Skin epidermis (tissue), 12 donors: ENCODE measurements around the gene TOX4.
A peak's percentile ranks its signal among the peaks of the same experiment; 100 is the strongest.
"Not testable (repeated sequence)": the region's sequence is repeated elsewhere in the genome, so short reads cannot be mapped to it uniquely, and the experiment has no call there.

ENCODE experiments used
- H3K27ac ChIP-seq, 21 experiments: fragments of 200-600 bp; sonication (generic) in 11 of 21; one replicate each; pipeline ENCODE4 v1.5.0; 2020; ENCODE audit warnings: mild to moderate bottlenecking in 3 of 21, inconsistent platforms in 2 of 21, moderate library complexity in 2 of 21
- H3K4me3 ChIP-seq, 7 experiments: fragments of 200-600 bp; sonication (generic) in 2 of 7; one replicate each; pipeline ENCODE4 v1.5.0; 2020; ENCODE audit warnings: inconsistent platforms in 2 of 7, mild to moderate bottlenecking in 2 of 7, moderate library complexity in 1 of 7

The TOX4 gene

GRCh38 chr14:21528381-21529348, 51.7 kb downstream of the TOX4 start:
- H3K27ac ChIP-seq: no peak overlapping the region
- H3K4me3 ChIP-seq: no peak overlapping the region

DNA sequence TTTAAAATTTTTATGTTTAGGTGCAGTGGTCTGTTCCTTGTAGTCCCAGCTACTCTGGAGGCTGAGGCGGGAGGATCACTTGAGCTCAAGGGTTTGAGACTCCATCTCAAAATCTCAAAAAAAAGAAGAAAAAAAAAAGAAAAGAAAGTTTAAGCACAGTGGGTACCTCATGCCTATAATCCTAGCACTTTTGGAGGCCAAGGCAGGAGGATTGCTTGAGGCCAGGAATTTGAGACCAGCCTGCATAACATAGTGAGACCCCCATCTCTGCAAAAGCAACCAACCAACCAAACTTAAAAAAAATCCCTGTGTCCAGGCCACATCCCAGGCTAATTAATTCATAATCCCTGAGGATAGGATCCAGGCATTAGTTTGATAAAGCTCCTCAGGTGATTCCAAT, 52.5 kb downstream of the TOX4 start:
- H3K27ac ChIP-seq: no peak overlapping the region
- H3K4me3 ChIP-seq: no peak overlapping the region

GRCh38 chr14:21533294-21533693, 56.3 kb downstream of the TOX4 start:
- Histone ChIP-seq H3K27ac (no peak overlapping the region), H3K4me3 (no peak overlapping the region)

DNA sequence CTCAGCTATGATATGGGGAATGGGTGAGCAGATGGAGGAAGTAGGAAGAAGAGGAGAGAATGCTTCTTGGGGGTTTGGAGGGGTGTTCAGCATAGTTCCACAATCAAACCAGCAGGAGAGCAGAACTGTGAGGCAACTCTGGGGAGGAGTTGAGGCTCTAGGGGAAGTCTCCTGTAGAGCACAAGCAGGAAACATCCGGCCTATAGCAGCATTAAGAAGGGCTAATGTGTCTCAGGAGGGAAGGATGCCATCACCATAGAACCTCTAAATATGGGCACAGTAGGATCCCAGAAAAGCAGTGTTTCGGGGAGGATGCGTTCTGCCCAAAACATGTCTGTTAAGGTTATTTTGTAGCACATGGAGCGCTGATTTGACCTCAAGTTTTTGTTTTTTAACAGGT, 57.6 kb downstream of the TOX4 start:
- Histone ChIP-seq H3K27ac (no peak overlapping the region), H3K4me3 (no peak overlapping the region)

DNA sequence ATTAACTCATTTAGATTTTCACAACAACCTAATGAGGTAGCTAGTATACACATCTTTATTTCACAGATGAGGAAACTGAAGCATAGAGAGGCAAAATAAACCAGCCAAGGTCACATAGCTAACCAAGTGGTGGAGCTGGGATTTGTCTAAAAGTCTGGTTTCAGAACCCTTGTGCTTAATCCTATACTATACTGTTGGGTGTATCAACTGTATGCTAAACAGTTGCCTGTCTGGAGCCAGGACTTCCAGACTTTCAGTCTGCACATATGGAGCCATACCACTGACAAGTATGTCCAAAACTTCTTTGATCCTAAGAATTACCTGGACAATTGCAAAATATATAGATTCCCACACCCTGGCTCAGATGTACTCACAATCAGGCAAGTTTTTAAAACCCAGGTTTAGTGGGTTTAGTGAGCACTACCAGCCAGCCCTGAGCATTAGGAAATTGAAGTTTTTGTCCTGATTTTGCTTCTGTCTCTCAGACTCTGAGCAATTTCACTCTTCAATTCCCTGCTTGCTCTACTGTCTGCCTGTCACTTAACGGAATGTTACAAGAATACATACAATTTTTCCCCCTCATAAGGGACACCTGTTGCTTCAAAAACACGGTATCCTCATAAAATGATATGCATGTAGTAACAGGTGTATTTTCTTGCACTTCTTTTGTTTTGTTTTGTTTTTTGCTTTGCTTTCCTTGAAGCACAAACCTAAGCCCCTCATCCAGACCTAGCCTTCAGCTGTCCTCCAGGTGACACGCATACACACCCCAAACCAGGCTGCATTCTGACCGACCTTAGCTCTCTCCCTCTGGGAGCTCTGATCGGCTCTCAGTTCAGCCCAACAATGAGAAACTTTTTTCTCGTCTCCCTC, 58.8 kb downstream of the TOX4 start:
- no peak overlapping the region for H3K27ac ChIP-seq
- H3K4me3 ChIP-seq: no peak overlapping the region

GRCh38 chr14:21536418-21537089, 59.6 kb downstream of the TOX4 start:
- no peak overlapping the region for H3K27ac ChIP-seq
- H3K4me3 ChIP-seq: peak overlapping the region in 2 of 7 experiments; percentile 12 to 22

DNA sequence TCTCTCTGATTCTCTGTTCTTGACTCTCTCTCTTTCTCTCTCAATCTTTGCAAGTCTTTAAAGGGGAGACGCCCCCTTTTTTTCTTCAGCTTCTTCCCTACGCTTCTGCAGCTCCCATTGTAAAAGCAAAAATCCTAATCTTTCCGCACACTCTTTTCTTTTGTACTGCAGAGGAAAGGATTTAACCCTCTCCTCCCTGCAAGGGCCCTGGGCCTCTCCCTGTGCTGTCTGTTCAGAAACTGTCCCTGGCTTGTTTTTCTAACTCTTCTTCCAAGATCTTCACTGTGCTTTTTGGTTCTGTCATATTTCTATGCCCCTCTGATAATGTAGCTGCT, 60.1 kb downstream of the TOX4 start:
- Histone ChIP-seq H3K27ac (no peak overlapping the region), H3K4me3 (peak overlapping the region in 1 of 7 experiments; percentile 22)

- Histone ChIP-seq H3K4me3 (no peak overlapping the region), H3K27ac (no peak overlapping the region)
Measured at GRCh38 chr14:21539189-21539940, 62.4 kb downstream of the TOX4 start.

- H3K27ac ChIP-seq: no peak overlapping the region
Measured at GRCh38 chr14:21541413-21542074, 64.5 kb downstream of the TOX4 start.

DNA sequence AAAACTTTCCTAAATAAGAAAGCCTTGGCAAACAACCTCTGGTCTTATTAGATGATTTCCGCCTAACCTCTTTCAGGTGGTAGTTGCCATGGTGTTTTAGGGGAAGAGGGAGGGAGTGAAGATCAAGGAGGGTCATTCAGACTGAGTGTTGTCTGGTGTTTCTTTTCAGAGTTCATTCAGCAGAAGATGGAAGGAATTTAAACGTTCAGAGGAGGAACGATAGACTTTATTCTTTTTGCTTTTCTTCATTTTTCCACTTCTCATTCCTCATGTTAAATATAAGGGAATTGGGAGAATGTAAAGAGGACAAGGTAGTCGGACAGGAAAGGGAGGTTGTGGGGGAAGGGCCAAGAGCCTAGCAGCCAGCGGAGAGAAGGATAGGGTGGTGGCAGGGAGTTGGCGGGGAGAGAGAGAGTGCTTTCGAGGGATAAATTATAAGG, 66.5 kb downstream of the TOX4 start:
- Histone ChIP-seq H3K4me3 (no peak overlapping the region), H3K27ac (no peak overlapping the region)

More at GRCh38 chr14:21541413-21542074, 64.5 kb downstream of the TOX4 start:
- no peak overlapping the region for H3K4me3 ChIP-seq

- Histone ChIP-seq H3K27ac (no peak overlapping the region), H3K4me3 (no peak overlapping the region)
Measured at GRCh38 chr14:21543963-21544362, 67.0 kb downstream of the TOX4 start.

GRCh38 chr14:21544588-21544987, 67.6 kb downstream of the TOX4 start:
- H3K27ac ChIP-seq, H3K4me3 ChIP-seq: not testable (repeated sequence)
